Aorta (tissue), 5 donors: ENCODE results near the gene ZNG1F. TPM values are rescaled to one million over a fixed set of nuclear protein-coding genes. Genes with fewer than 3 reads are reported as not detected.
"Not testable (repeated sequence)": the region's sequence is repeated elsewhere in the genome, so short reads cannot be mapped to it uniquely, and the experiment has no call there.

ENCODE experiments used
- ATAC-seq: fragments of 200-7000 bp; cut with Tn5 transposase; one replicate; pipeline ENCODE4 v1.9.1; 2022; ENCODE audit warnings: moderate library complexity; ENCODE audit not compliant: low FRiP score
- DNase-seq, 2 donors: peaks; one replicate each; pipeline ENCODE4 v3.0.0-alpha.2; 2020
- H3K27ac ChIP-seq, 2 donors: one replicate each; pipeline ENCODE4 v1.5.1; 2013; ENCODE audit warnings: low read length in 2 of 2, mild to moderate bottlenecking in 2 of 2, moderate library complexity in 2 of 2, control low read depth in 1 of 2, inconsistent platforms in 1 of 2, low read depth in 1 of 2
- H3K27me3 ChIP-seq, 2 donors: one replicate each; pipeline ENCODE4 v1.6.1; 2013; ENCODE audit warnings: control low read depth in 1 of 2, low read length in 1 of 2, mild to moderate bottlenecking in 1 of 2, moderate library complexity in 1 of 2; ENCODE audit not compliant: insufficient read depth in 2 of 2, control insufficient read depth in 1 of 2
- H3K36me3 ChIP-seq, 2 donors: one replicate each; pipeline ENCODE4 v1.6.1; 2013; ENCODE audit warnings: control low read depth in 1 of 2, low read length in 1 of 2, mild to moderate bottlenecking in 1 of 2; ENCODE audit not compliant: insufficient read depth in 2 of 2, control insufficient read depth in 1 of 2
- H3K4me1 ChIP-seq, 2 donors: one replicate each; pipeline ENCODE4 v1.6.1; 2013; ENCODE audit warnings: low read length in 2 of 2, control low read depth in 1 of 2, mild to moderate bottlenecking in 1 of 2, moderate library complexity in 1 of 2; ENCODE audit not compliant: insufficient read depth in 2 of 2, control insufficient read depth in 1 of 2
- H3K4me3 ChIP-seq, 2 donors: one replicate each; pipeline ENCODE4 v1.5.1; 2013; ENCODE audit warnings: low read length in 2 of 2, control low read depth in 1 of 2, mild to moderate bottlenecking in 1 of 2
- H3K9me3 ChIP-seq: one replicate; pipeline ENCODE4 v1.6.1; 2013; ENCODE audit warnings: mild to moderate bottlenecking, low read length; ENCODE audit not compliant: control insufficient read depth
- WGBS, 2 donors: extraction: QIAGEN DNeasy Blood & Tissue Kit; methylation state at CpG; one replicate each; pipeline ENCODE4 v1.1.7; 2013; 5-methylcytosine and 5-hydroxymethylcytosine counted together
- intact Hi-C, 2 donors: fragments of 100-400 bp; cut with DNase I; formaldehyde crosslinking; loops; one replicate each; pipeline versions ENCODE4 v1.14.2 to v1.15.0; 2022
- long read RNA-seq, 2 donors: library from polyadenylated mRNA; unstranded; transcript quantifications; one replicate each; pipeline ENCODE4 v2.0.0, GENCODE V29; 2020 to 2021
- polyA plus RNA-seq, 2 donors: library from polyadenylated mRNA; stranded (reverse); fragments of 200-250 nt; gene quantifications; one replicate each; pipeline ENCODE4 v1.2.3, GENCODE V29; 2013
- total RNA-seq, 2 donors: library from RNA; stranded (reverse); fragmentation: NEBNext Ultra II Directional; extraction: Animal tissue kit (Norgen Biotek cat#: 25700); gene quantifications; one replicate each; pipeline ENCODE4 v1.2.1, GENCODE V29; 2021
- donor health status: healthy with polysubstance abuse.
- donor health status: Bipolar disorder and iron deficiency.
- donor health status: DM: no; HTN: no; CAD: no.
- donor health status: DM: no; HTN: no; CAD: no.
- donor health status: DM: yes; HTN: yes; CAD: no.

ZNG1F gene
- total RNA-seq (1 to 10 TPM; 4.0 to 9.5 TPM), polyA plus RNA-seq (10 to 100 TPM in 1 of 2 donors, 1 to 10 TPM in 1; 2.0 to 35.6 TPM)
- long read RNA-seq, donor 1, partial matches to known transcripts, result 2 of 9 reads
- long read RNA-seq, donor 1, other reads (novel, unspliced or antisense), result 7 of 9 reads
- long read RNA-seq, donor 2, partial matches to known transcripts, result 3 of 4 reads
- long read RNA-seq, donor 2, other reads (novel, unspliced or antisense), result 1 of 4 reads

DNA sequence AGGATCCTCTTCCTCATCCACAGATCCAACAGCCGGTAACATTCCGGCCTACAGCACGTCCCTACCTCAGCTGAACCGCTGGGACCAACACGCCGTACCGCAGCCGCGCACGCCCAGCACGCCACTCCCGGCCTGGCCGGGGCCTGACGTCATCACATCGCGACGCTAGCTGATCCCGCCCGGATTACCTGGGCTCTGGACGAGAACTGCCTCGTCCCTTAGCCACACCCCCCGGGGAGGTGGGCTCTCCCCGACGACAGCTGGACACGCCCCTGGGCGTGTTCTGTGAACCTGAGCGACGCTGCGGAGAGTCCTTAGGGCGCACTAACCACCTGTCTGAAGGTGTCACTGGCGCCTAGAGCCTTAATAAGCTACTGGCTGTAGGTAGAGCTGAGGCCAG, at the start of gene ZNG1F:
TSS of gene ZNG1F (minus strand) at position 101 of the 400 bp plus-strand sequence. CDS start at position 42, 59 bp downstream.
- intact Hi-C loops, ATAC-seq, H3K9me3 ChIP-seq, H3K36me3 ChIP-seq, H3K27ac ChIP-seq, DNase-seq, H3K4me3 ChIP-seq, H3K4me1 ChIP-seq, H3K27me3 ChIP-seq: not testable (repeated sequence)
- no CpG with 5 or more reads among the region's 31 CpGs for WGBS, 2 donors

DNA sequence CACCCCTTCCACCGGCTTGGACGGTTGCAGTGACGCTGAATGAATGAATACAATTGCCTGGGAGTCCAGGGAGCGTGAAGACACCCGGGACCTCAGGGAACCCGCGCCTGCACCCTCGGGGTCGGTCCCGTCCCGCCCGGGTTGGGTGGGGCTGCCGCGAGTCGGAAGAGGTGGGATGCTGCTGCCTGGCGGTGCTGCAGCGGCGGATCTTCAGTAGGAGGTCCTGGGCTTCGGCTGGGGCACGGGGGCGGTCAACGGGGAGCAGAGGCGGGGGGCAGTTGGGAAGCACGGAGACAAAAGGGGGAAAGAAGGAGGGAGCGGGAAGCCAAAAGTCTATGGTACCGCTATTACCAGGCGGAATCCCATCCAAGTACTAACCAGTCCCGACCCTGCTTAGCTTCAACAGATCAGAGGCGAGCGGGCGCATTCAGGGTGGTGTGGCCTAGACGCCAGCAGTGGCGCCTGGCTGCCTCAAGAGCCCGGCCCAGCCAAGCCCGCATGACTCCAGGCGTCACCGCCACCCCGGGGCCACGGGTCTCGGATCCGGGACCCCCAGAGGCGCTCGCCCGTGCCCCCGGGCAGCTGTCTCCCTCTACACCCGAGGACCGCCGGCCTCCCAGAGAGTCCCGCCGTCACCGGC, 48.1 kb upstream of the ZNG1F start:
- H3K27ac ChIP-seq, ATAC-seq, H3K4me3 ChIP-seq, H3K36me3 ChIP-seq, H3K4me1 ChIP-seq, H3K27me3 ChIP-seq, intact Hi-C loops, H3K9me3 ChIP-seq: not testable (repeated sequence)
- peak; percentile 51 to 72 for DNase-seq
- 45 to 62% methylated on average over 38 to 50 of the region's 51 CpGs for WGBS, 2 donors

DNA sequence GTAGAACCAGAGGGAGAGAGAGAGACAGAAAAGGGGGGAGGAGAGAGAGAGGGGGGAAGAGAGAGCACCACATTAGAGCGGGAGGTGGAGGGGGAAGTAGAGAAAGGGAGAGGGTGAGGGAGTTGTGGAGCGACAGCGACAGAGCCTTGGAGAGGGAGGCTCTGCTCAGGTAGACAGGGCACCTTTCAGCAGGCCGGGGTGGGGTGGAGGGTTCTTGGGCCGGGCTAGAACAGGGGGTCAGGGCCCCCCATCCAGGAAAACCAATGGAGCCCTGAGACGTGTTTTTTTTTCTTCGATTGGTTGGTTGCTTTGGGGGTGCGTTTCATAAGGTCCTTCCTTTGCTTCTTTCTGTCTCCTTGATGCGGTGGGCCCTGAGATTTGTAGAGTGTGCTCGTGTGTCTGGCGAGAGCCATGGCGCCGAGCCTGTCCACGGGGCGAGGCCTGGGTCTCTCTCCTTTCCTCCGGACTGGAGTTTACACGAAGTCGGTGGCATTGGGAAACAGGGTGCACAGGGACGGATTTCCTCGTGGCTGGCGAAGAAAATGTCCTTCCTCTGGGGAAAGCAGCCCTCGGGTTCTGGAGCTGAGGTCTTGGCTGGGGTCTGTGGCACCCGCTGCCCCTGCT, 47.5 kb upstream of the ZNG1F start:
- intact Hi-C loops, H3K9me3 ChIP-seq, H3K36me3 ChIP-seq, H3K4me3 ChIP-seq, ATAC-seq, H3K4me1 ChIP-seq, H3K27me3 ChIP-seq, H3K27ac ChIP-seq: not testable (repeated sequence)
- WGBS, 2 donors, result 69 to 81% methylated on average over 22 to 23 of the region's 23 CpGs
- peak in 1 of 2 donors; percentile 52 for DNase-seq

DNA sequence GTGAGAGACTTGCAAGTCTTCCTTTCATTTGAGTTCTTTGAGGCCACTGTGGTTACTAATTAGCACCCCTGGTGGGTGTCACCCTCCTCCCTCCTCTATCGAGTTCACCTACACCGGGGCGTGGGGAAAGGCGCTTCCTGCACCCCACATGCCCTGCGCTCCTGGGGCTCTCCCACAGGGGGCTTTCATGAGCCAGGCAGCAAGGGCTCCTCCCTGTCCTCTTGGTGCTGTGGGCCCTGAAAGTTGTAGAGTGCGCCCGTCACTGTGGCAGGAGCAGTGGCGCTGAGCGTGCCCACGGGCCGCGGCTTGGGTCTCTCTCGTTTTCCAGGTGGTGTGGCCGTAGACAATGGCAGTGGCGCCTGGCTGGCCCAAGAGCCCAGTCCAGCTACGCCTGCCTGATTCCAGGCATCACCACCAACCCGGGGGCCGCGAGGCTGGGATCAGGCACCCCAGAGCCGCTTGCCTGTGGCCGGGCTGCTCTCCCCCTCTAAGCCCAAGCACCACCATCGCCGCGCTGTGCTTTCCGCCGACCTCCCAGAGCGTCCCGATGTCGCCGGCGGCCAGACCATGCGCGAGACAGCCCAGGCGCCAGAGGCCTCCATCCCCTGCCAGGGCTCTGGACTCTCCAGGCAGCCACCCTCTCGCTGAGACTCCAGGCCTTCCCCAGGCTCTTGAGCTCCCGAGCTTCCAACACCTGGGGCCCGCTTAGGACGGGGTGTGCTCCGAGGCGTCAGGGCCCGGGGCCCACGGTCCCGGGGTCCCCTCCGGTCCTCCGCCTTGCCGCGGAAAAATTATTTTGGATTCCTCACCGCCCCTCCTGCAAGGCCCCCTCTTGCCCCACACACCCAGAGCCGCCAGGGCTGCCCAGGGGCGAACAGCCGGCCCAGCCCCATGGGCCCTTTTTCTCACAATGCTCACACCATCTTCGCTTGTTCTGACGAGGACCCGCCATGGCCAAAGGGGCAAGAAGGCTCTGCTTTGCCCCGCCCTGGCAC, 46.0 kb upstream of the ZNG1F start:
- peak; percentile 42 for ATAC-seq
- H3K4me1 ChIP-seq, H3K9me3 ChIP-seq, H3K27ac ChIP-seq, intact Hi-C loops, H3K36me3 ChIP-seq, H3K27me3 ChIP-seq, H3K4me3 ChIP-seq: not testable (repeated sequence)
- DNase-seq, result peak; percentile 58 to 74
- WGBS, 2 donors, result 63 to 70% methylated on average over 51 to 55 of the region's 55 CpGs

DNA sequence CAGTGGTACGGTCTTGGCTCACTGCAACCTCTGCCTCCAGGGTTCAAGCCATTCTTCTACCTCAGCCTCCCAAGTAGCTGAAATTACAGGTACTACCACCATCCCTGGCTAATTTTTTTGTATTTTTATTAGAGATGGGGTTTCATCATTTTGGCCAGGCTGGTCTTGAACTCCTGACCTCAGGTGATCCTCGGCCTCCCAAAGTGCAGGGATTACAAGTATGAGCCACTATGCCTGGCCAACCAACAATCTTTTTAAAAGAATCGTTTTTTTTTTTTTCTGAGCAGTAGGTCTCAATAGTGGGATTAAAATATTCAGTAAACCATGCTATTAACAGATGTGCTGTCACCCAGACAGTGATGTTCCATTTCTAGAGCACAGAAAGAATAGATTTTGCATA, 45.1 kb upstream of the ZNG1F start:
- WGBS, 2 donors, result 59 to 62% methylated on average over 3 of the region's 3 CpGs
- H3K36me3 ChIP-seq, intact Hi-C loops, H3K27ac ChIP-seq, ATAC-seq, H3K27me3 ChIP-seq, H3K4me3 ChIP-seq, H3K9me3 ChIP-seq, DNase-seq, H3K4me1 ChIP-seq: not testable (repeated sequence)

DNA sequence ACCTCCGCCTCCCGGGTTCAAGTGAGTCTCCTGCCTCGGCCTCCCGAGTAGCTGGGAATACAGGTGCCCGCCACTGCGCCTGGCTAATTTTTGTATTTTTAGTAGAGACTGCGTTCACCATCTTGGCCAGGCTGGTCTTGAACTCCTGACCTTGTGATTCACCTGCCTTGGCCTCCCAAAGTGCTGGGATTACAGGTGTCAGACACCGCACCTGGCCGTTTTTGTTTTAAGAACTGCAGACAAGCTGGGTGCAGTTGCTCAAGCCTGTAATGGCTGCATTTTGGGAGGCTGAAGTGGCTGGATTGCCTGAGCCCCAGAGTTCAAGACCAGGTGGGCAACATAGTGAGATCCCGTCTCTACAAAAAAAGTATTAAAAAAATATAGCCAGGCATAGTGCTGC, 43.2 kb upstream of the ZNG1F start:
- H3K4me3 ChIP-seq, H3K27me3 ChIP-seq, intact Hi-C loops, H3K9me3 ChIP-seq, H3K27ac ChIP-seq, H3K4me1 ChIP-seq, H3K36me3 ChIP-seq: not testable (repeated sequence)
- WGBS, 2 donors, result 81 to 83% methylated on average over 10 of the region's 10 CpGs
- ATAC-seq (peak; percentile 75), DNase-seq (peak; percentile 61 to 80)

DNA sequence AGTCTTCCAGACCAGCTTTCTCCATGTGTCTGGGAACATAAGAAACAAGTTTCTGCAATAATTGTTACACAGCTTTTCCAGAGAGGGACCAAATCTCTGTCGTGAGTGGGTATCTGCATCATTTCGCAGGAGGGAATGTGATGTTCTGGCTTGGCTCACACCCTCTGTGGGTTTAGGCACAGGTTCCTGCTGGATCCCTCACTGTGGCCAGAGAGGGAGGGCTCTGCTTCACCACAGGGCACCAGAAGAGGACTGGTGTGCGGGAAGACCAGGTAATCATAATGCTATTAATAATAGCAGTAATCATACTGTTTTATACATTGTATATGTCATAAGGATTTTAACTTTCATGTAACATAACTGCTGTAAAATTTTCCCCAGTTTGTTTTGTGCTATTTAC, 41.3 kb upstream of the ZNG1F start:
- WGBS, 2 donors, result 63 to 67% methylated on average over 3 of the region's 3 CpGs
- H3K27ac ChIP-seq, result not testable (repeated sequence)

More for the DNA sequence above, 41.3 kb upstream of the ZNG1F start:
- DNase-seq (peak in 1 of 2 donors; percentile 45), ATAC-seq (peak; percentile 25)
- intact Hi-C loops, H3K4me3 ChIP-seq, H3K27me3 ChIP-seq, H3K4me1 ChIP-seq, H3K36me3 ChIP-seq, H3K9me3 ChIP-seq: not testable (repeated sequence)
